Fibroblast of mammary gland (primary cell): Measurements from ENCODE around the gene NTRK2.

Experiments used
- DNase-seq: peaks from one replicate; pipeline ENCODE4 v3.0.0-alpha.2; 2010; ENCODE audit warnings: low read depth
- H3K4me3 ChIP-seq: 2 replicates; pipeline ENCODE4 v1.5.1; 2011; ENCODE audit warnings: low read depth, mild to moderate bottlenecking, low read length, moderate library complexity; ENCODE audit not compliant: control insufficient read depth
- CTCF ChIP-seq: conservative IDR thresholded peaks from 2 replicates; pipeline ENCODE4 v1.5.1; 2011; ENCODE audit warnings: low read depth, low read length, inconsistent platforms; ENCODE audit not compliant: control insufficient read depth, insufficient read depth

NTRK2 gene

GRCh38 chr9:85014292-85014691 is 344.8 kb downstream of the NTRK2 start:
- no peak for DNase-seq
- TF ChIP-seq CTCF, result no peak
- no peak overlapping the region for H3K4me3 ChIP-seq

GRCh38 chr9:85016384-85017006 is 347.0 kb downstream of the NTRK2 start:
- no peak for TF ChIP-seq CTCF
- no peak overlapping the region for H3K4me3 ChIP-seq
- DNase-seq, result no peak

- no peak for TF ChIP-seq CTCF
- H3K4me3 ChIP-seq, result no peak overlapping the region
- no peak for DNase-seq
Observed at GRCh38 chr9:85020791-85021190, 351.3 kb downstream of the NTRK2 start.

- DNase-seq, result no peak
- no peak overlapping the region for H3K4me3 ChIP-seq
- TF ChIP-seq CTCF, result no peak
Observed at GRCh38 chr9:85021686-85022085, 352.2 kb downstream of the NTRK2 start.

GRCh38 chr9:85024374-85024773 is 354.8 kb downstream of the NTRK2 start:
- no peak for TF ChIP-seq CTCF
- DNase-seq, result no peak
- no peak overlapping the region for H3K4me3 ChIP-seq

- no peak for DNase-seq
- H3K4me3 ChIP-seq, result no peak overlapping the region
- no peak for TF ChIP-seq CTCF
Observed at GRCh38 chr9:85025638-85026037, 356.1 kb downstream of the NTRK2 start.

GRCh38 chr9:85027870-85028269 is 358.3 kb downstream of the NTRK2 start:
- no peak for TF ChIP-seq CTCF
- DNase-seq, result no peak

More at GRCh38 chr9:85027870-85028269, 358.3 kb downstream of the NTRK2 start:
- H3K4me3 ChIP-seq, result no peak overlapping the region
